OCI-LY3 (cell line): Measurements from ENCODE around the gene UFSP1.

ENCODE experiments used
- CTCF ChIP-seq: fragments of 200-600, 300-600 bp; sonication (generic); IDR thresholded peaks from 2 replicates; pipeline ENCODE4 v1.5.1; 2014; ENCODE audit warnings: antibody characterized with exemption, low read length, low read depth
- EZH2phosphoT487 ChIP-seq: fragments of 200-600 bp; shearing (Covaris generic); IDR thresholded peaks from 2 replicates; pipeline ENCODE4 v1.6.1; 2018; ENCODE audit warnings: antibody characterized with exemption, mixed run types, low read depth

GRCh38 chr7:100897772-100898454 lies 8.4 kb upstream of the UFSP1 start:
- TF ChIP-seq CTCF = no peak
- no peak for TF ChIP-seq EZH2phosphoT487
